ENCODE measurements around the gene NDEL1. TPM values are rescaled to one million over a fixed set of nuclear protein-coding genes. Genes with fewer than 3 reads are reported as not detected.
A peak's percentile ranks its signal among the peaks of the same experiment; 100 is the strongest.

The NDEL1 gene
- total RNA-seq, 1 donor from 2014 or later, result 74.1 TPM

DNA sequence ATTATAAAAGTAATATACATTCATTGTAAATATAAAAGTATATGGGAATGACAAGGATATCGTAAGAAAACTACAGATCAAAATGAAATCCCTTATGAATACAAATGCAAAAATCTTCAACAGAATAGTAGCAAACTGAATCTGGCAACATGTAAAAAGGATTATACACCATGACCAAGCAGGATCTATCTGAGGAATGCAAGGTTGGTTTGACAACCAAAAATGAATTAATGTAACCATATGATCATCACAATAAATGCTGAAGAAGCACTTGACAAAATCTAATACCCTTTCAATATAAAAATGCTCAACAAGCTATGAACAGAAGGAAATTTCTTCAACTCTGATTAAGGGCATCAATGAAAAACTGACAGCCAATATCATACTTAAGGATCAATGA, 48.8 kb downstream of the NDEL1 start:
- ATAC-seq (no peak), DNase-seq (no peak)
- H3K4me3 ChIP-seq, result no peak overlapping the region
- H3K4me1 ChIP-seq, result peaks cover 11% of the 10 kb centered on the region
- intact Hi-C loops (cut with DNase I), result no loop called here
- peaks cover 78% of the 10 kb centered on the region for H3K36me3 ChIP-seq
- TF ChIP-seq, protein P1, sequence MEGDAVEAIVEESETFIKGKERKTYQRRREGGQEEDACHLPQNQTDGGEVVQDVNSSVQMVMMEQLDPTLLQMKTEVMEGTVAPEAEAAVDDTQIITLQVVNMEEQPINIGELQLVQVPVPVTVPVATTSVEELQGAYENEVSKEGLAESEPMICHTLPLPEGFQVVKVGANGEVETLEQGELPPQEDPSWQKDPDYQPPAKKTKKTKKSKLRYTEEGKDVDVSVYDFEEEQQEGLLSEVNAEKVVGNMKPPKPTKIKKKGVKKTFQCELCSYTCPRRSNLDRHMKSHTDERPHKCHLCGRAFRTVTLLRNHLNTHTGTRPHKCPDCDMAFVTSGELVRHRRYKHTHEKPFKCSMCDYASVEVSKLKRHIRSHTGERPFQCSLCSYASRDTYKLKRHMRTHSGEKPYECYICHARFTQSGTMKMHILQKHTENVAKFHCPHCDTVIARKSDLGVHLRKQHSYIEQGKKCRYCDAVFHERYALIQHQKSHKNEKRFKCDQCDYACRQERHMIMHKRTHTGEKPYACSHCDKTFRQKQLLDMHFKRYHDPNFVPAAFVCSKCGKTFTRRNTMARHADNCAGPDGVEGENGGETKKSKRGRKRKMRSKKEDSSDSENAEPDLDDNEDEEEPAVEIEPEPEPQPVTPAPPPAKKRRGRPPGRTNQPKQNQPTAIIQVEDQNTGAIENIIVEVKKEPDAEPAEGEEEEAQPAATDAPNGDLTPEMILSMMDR (IDR thresholded peaks at IDR 0.05), result no peak
- no peak overlapping the region for H3K27ac ChIP-seq
- no peaks in the 10 kb centered on the region for H3K27me3 ChIP-seq (ENCODE audit: low read depth)
- H3K9me3 ChIP-seq, result no peaks in the 10 kb centered on the region

DNA sequence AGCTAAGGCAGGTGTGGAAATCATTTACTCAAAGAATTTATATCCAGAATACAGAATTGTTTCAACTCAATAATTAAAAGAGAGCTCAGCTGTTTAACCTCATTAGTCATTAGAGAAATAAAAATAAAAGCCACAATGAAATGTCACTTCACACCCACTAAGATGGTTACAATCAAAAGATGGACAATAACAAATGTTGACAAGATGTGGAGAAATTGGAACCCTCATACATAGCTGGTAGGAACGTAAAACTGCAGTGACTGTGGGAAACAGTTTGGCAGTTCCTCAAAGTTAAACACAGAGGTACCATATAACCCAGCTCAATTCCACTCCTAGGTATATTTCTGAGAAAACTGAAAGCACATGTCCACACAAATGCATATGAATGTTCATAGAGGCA, 49.8 kb downstream of the NDEL1 start:
- ATAC-seq (no peak), DNase-seq (no peak)
- no peaks in the 10 kb centered on the region for H3K27me3 ChIP-seq (ENCODE audit: low read depth)
- H3K36me3 ChIP-seq, result peaks cover 78% of the 10 kb centered on the region
- intact Hi-C loops (cut with DNase I), result no loop called here
- H3K9me3 ChIP-seq, result no peaks in the 10 kb centered on the region
- no peak overlapping the region for H3K4me3 ChIP-seq
- TF ChIP-seq, protein P1 (IDR thresholded peaks at IDR 0.05), result no peak
- H3K4me1 ChIP-seq, result peaks cover 2% of the 10 kb centered on the region
- no peak overlapping the region for H3K27ac ChIP-seq

DNA sequence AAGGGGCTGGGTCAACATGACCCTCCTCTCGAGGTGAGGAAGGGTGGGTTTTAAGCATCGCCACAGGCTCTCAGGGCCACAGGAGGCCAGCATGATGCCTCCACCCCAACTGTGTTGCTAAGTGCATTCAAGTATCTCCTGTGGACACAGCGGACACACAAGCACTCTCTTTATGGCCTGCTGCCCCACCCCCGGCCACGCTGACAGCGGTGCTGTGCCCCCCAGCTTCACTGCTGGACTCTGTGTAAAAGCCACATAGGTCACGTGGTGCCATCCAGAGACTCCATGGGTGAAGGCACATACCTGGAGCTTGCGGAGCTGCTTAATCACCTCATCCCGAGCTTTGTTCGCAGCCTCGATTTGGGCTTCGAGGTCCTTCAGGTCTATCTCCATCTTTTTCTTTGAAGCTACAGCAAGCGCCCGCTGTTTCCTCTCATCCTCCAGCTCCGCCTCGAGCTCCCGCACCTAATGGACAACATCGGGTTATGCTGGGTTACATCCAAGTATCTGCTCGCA, 51.5 kb downstream of the NDEL1 start:
- Histone ChIP-seq H3K27ac (no peak overlapping the region), H3K27me3 (ENCODE audit: low read depth) (no peaks in the 10 kb centered on the region), H3K9me3 (no peaks in the 10 kb centered on the region), H3K4me3 (no peak overlapping the region), H3K4me1 (no peaks in the 10 kb centered on the region), H3K36me3 (peaks cover 78% of the 10 kb centered on the region)
- no peak for ATAC-seq
- TF ChIP-seq, protein P1 (IDR thresholded peaks at IDR 0.05), result no peak
- no peak for DNase-seq
- intact Hi-C loops (cut with DNase I), result no loop called here

DNA sequence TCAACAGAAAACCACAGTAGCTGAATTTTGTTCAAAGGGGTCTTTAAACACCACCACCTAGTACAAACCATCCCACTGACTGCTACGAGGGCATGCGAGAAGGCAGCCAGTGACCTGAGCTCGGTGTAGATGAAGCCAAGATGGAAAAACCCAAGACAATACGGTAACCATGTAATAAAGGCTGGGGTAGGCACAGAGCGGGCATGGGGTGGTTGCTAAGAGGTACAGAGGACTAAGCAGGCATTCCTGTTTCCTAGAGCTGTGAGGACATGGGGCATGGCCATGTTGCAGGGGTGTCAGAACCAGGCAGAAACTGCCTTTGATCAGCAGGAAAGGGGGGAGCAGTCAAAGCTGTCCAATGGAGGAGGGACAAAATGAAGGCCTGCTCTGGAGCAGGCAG, 52.1 kb downstream of the NDEL1 start:
- intact Hi-C loops (cut with DNase I), result no loop called here
- no peak for DNase-seq
- H3K27ac ChIP-seq, result no peak overlapping the region
- TF ChIP-seq, protein P1 (IDR thresholded peaks at IDR 0.05), result no peak
- no peaks in the 10 kb centered on the region for H3K9me3 ChIP-seq
- H3K27me3 ChIP-seq (ENCODE audit: low read depth), result no peaks in the 10 kb centered on the region
- peaks cover 78% of the 10 kb centered on the region for H3K36me3 ChIP-seq
- H3K4me3 ChIP-seq, result no peak overlapping the region
- H3K4me1 ChIP-seq, result no peaks in the 10 kb centered on the region
- ATAC-seq, result no peak

DNA sequence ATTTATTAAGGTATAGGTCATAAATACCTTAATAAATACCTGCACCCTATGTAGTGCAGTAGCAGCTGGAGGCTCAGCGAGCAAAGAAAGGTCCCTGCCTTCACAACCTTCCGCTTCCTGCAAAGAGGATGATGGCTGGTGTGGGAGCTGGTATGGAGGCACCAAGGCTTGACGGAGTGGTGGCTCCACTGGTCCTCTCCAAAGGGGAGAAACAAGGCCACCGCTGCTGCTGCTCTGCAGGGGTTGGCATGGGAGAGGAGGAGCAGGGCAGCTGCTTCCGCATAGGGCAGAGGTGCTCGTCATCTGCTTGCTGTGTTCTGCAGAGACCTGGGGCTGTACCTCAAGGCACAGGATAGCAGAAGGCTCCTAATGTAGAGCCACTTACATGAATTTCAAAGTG, 52.8 kb downstream of the NDEL1 start:
- Histone ChIP-seq H3K27ac (no peak overlapping the region), H3K4me3 (no peak overlapping the region), H3K27me3 (ENCODE audit: low read depth) (no peaks in the 10 kb centered on the region), H3K4me1 (no peaks in the 10 kb centered on the region), H3K9me3 (no peaks in the 10 kb centered on the region), H3K36me3 (peaks cover 74% of the 10 kb centered on the region)
- no peak for DNase-seq
- ATAC-seq, result peak in 1 of 2 donors; percentile 15
- TF ChIP-seq, protein P1 (IDR thresholded peaks at IDR 0.05), result no peak
- intact Hi-C loops (cut with DNase I), result no loop called here

DNA sequence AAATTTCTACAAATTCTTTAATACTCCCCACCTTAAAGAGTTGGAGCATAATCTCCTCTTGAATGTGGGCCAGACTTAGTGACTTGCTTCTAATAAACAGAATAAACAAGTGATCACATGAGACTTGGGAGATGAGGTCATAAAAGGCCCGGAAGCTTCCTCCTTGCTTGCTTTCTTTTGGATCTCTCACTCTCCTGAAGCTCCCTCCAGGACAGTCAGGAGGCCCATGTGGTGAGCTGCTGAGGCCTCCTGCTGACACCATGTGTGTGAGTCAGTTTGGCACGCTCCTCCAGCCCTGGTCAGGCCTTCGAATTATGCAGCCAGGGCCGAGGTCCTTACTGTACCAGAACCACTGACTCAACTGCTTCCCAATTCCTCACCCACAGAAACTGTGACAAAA, 53.2 kb downstream of the NDEL1 start:
- H3K36me3 ChIP-seq, result peaks cover 73% of the 10 kb centered on the region
- no peak overlapping the region for H3K27ac ChIP-seq
- TF ChIP-seq, protein P1 (IDR thresholded peaks at IDR 0.05), result no peak
- DNase-seq, result no peak
- no peaks in the 10 kb centered on the region for H3K27me3 ChIP-seq (ENCODE audit: low read depth)
- no peaks in the 10 kb centered on the region for H3K4me1 ChIP-seq
- no peak overlapping the region for H3K4me3 ChIP-seq
- peak; percentile 46 to 53 for ATAC-seq
- intact Hi-C loops (cut with DNase I), result no loop called here
- no peaks in the 10 kb centered on the region for H3K9me3 ChIP-seq

All from lower lobe of right lung (tissue), 2 donors.